Upper lobe of left lung (tissue), 6 donors: ENCODE measurements around the gene TMEM106C. TPM values are rescaled to one million over a fixed set of nuclear protein-coding genes. Genes with fewer than 3 reads are reported as not detected.

ENCODE experiments used
- ATAC-seq, 2 donors: fragments of 200-7000 bp; cut with Tn5 transposase; one replicate each; pipeline ENCODE4 v1.9.1; 2022; ENCODE audit warnings: mild to moderate bottlenecking in 2 of 2, moderate library complexity in 2 of 2; ENCODE audit not compliant: low FRiP score in 2 of 2
- DNase-seq, 2 donors: peaks; one replicate each; pipeline ENCODE4 v3.0.0-alpha.2; 2019 to 2020
- H3K27ac ChIP-seq, 4 donors: fragments of 200-600 bp; sonication (generic); one replicate each; pipeline ENCODE4 v1.5.1; 2016 to 2019
- H3K27me3 ChIP-seq, 4 donors: fragments of 200-600 bp; sonication (generic); one replicate each; pipeline ENCODE4 v1.5.1; 2017 to 2019
- H3K36me3 ChIP-seq, 4 donors: fragments of 200-600 bp; sonication (generic); one replicate each; pipeline ENCODE4 v1.5.1; 2016 to 2019
- H3K4me1 ChIP-seq, 4 donors: fragments of 200-600 bp; sonication (generic); one replicate each; pipeline ENCODE4 v1.5.1; 2018 to 2019
- H3K4me3 ChIP-seq, 4 donors: fragments of 200-600 bp; sonication (generic); one replicate each; pipeline ENCODE4 v1.5.1; 2017 to 2019; ENCODE audit warnings: mild to moderate bottlenecking in 2 of 4, moderate library complexity in 1 of 4
- H3K9me3 ChIP-seq, 4 donors: fragments of 200-600 bp; sonication (generic); one replicate each; pipeline ENCODE4 v1.5.1; 2018 to 2019
- CTCF ChIP-seq, 6 experiments: fragments of 450-650 bp in 4 of 6; fragments of 200-600 bp in 2 of 6; sonication (generic) in 2 of 6; IDR thresholded peaks; one replicate each; pipeline ENCODE4 v1.5.1; 2016 to 2019; ENCODE audit warnings: antibody characterized with exemption in 6 of 6
- EP300 ChIP-seq, 4 donors: sonication (generic); formaldehyde crosslinking; IDR thresholded peaks; one replicate each; pipeline ENCODE4 v1.5.1; 2017; ENCODE audit warnings: antibody characterized with exemption in 4 of 4, control low read depth in 2 of 4
- POLR2A ChIP-seq, 4 donors: fragments of 450-650 bp; IDR thresholded peaks; one replicate each; pipeline ENCODE4 v1.5.1; 2016 to 2017; ENCODE audit warnings: antibody characterized with exemption in 4 of 4, mild to moderate bottlenecking in 2 of 4
- POLR2AphosphoS5 ChIP-seq, 2 donors: sonication (generic); formaldehyde crosslinking; IDR thresholded peaks; one replicate each; pipeline ENCODE4 v1.5.1; 2017; ENCODE audit warnings: antibody characterized with exemption in 2 of 2
- WGBS, 2 donors: methylation state at CpG; one replicate each; pipeline ENCODE4 v1.1.5; 2017 to 2018; 5-methylcytosine and 5-hydroxymethylcytosine counted together
- total RNA-seq, 6 donors: library from RNA; depleted of rRNA in 4 of 6; stranded (reverse); fragments of >200 nt in 4 of 6; gene quantifications; one replicate each; pipeline versions ENCODE4 v1.1.0 to v1.2.1, GENCODE V29; 2016 to 2021
- donor health status: DM: no; HTN: no; CAD: no; lungs with moderate emphysema.
- donor health status: DM: no; HTN: yes; CAD: no; lungs with severe emphysema.

The TMEM106C gene
- total RNA-seq, 6 donors from 2014 or later = 32.8 to 90.6 (median 38.5) TPM

- H3K4me3 ChIP-seq = no peak overlapping the region
- DNase-seq (peak in 1 of 2 donors; percentile 59), ATAC-seq (no peak)
- no peak for TF ChIP-seq CTCF (IDR thresholded peaks at IDR 0.05)
- no peak for TF ChIP-seq POLR2AphosphoS5 (IDR thresholded peaks at IDR 0.05)
- TF ChIP-seq EP300 (IDR thresholded peaks at IDR 0.05) = no peak
- TF ChIP-seq POLR2A (IDR thresholded peaks at IDR 0.05) = no peak
- 70 to 82% methylated on average over 7 of the region's 12 CpGs for WGBS, 2 donors
- peaks cover 0 to 7% (median 2%) of the 10 kb centered on the region in 4 donors for H3K4me1 ChIP-seq
- H3K27me3 ChIP-seq = no peaks in the 10 kb centered on the region
- no peak overlapping the region for H3K27ac ChIP-seq
- H3K36me3 ChIP-seq = no peaks in the 10 kb centered on the region
- H3K9me3 ChIP-seq = no peaks in the 10 kb centered on the region
Measured at GRCh38 chr12:47977046-47977771, 13.8 kb downstream of the TMEM106C start.

- H3K9me3 ChIP-seq = no peaks in the 10 kb centered on the region
- peaks cover 0 to 7% (median 2%) of the 10 kb centered on the region in 4 donors for H3K4me1 ChIP-seq
- H3K27me3 ChIP-seq = no peaks in the 10 kb centered on the region
- H3K36me3 ChIP-seq = no peaks in the 10 kb centered on the region
- 91 to 92% methylated on average over 9 to 18 of the region's 18 CpGs for WGBS, 2 donors
- TF ChIP-seq EP300 (IDR thresholded peaks at IDR 0.05) = no peak
- no peak for TF ChIP-seq POLR2AphosphoS5 (IDR thresholded peaks at IDR 0.05)
- TF ChIP-seq CTCF (IDR thresholded peaks at IDR 0.05) = no peak
- no peak for TF ChIP-seq POLR2A (IDR thresholded peaks at IDR 0.05)
- DNase-seq (peak in 1 of 2 donors; percentile 60), ATAC-seq (no peak)
- no peak overlapping the region for H3K27ac ChIP-seq
- no peak overlapping the region for H3K4me3 ChIP-seq
Measured at GRCh38 chr12:47977772-47978597, 14.6 kb downstream of the TMEM106C start.

GRCh38 chr12:47978598-47978873, 15.1 kb downstream of the TMEM106C start:
- WGBS, 2 donors = 80 to 92% methylated on average over 6 to 7 of the region's 7 CpGs
- Histone ChIP-seq H3K4me1 (peaks cover 0 to 7% (median 2%) of the 10 kb centered on the region in 4 donors), H3K36me3 (no peaks in the 10 kb centered on the region), H3K9me3 (no peaks in the 10 kb centered on the region), H3K4me3 (no peak overlapping the region), H3K27ac (no peak overlapping the region), H3K27me3 (no peaks in the 10 kb centered on the region)
- no peak for ATAC-seq
- no peak for DNase-seq
- TF ChIP-seq POLR2AphosphoS5 (IDR thresholded peaks at IDR 0.05) (no peak), CTCF (IDR thresholded peaks at IDR 0.05) (no peak), EP300 (IDR thresholded peaks at IDR 0.05) (no peak), POLR2A (IDR thresholded peaks at IDR 0.05) (no peak)

GRCh38 chr12:47979166-47979565, 15.8 kb downstream of the TMEM106C start:
- DNase-seq = peak in 1 of 2 donors; percentile 46
- 93 to 100% methylated on average over 3 to 5 of the region's 5 CpGs for WGBS, 2 donors
- no peak for ATAC-seq
- TF ChIP-seq POLR2A (IDR thresholded peaks at IDR 0.05) (no peak), POLR2AphosphoS5 (IDR thresholded peaks at IDR 0.05) (no peak), EP300 (IDR thresholded peaks at IDR 0.05) (no peak), CTCF (IDR thresholded peaks at IDR 0.05) (no peak)
- no peaks in the 10 kb centered on the region for H3K9me3 ChIP-seq
- H3K27me3 ChIP-seq = no peaks in the 10 kb centered on the region
- H3K27ac ChIP-seq = no peak overlapping the region
- no peaks in the 10 kb centered on the region for H3K36me3 ChIP-seq
- no peak overlapping the region for H3K4me3 ChIP-seq
- H3K4me1 ChIP-seq = peaks cover 0 to 7% (median 2%) of the 10 kb centered on the region in 4 donors
